Measurements from ENCODE around the gene SERTM2.

- TF ChIP-seq CTCF (IDR thresholded peaks at IDR 0.05; ENCODE audit: low read depth, low read length, poor library complexity, severe bottlenecking) (no peak), EZH2phosphoT487 (IDR thresholded peaks at IDR 0.05; ENCODE audit: borderline replicate concordance, low read length) (no peak)
Measured at GRCh38 chrX:111543212-111543741, 31.8 kb downstream of the SERTM2 start.

All from DOHH2 (cell line).